CD4-positive, alpha-beta T cell (primary cell): ENCODE data around the gene CXorf58. TPM values are rescaled to one million over a fixed set of nuclear protein-coding genes. Genes with fewer than 3 reads are reported as not detected.

Experiments used
- ATAC-seq: fragments of 200-7000 bp; cut with Tn5 transposase; one replicate; pipeline ENCODE4 v1.10.0; 2022; ENCODE audit warnings: mild to moderate bottlenecking; ENCODE audit not compliant: poor library complexity
- CTCF ChIA-PET: fragments of 350-600 bp; sonication (Branson Sonifier 250); formaldehyde crosslinking; loops from one replicate; lab custom pipeline; 2021; ENCODE audit warnings: antibody characterized with exemption, inconsistent platforms; lab: Charles Lee
- POLR2A ChIA-PET: fragments of 350-600 bp; sonication (Branson Sonifier 250); formaldehyde crosslinking; loops from one replicate; lab custom pipeline; 2021; ENCODE audit warnings: antibody characterized with exemption, inconsistent platforms; lab: Charles Lee
- DNase-seq, 14 experiments: peaks; one replicate each; pipeline ENCODE4 v3.0.0-alpha.2; 2013 to 2020; ENCODE audit warnings: mixed read lengths in 2 of 14
- H3K27ac ChIP-seq, 2 donors: one replicate each; pipeline versions ENCODE4 v1.5.1 to v1.7.0; 2013; ENCODE audit warnings: low read length in 2 of 2, low read depth in 1 of 2, mild to moderate bottlenecking in 1 of 2
- H3K27me3 ChIP-seq, 2 experiments: 1 replicate in 1 of 2; 2 replicates in 1 of 2; pipeline versions ENCODE4 v1.6.1 to v1.7.0; 2013; ENCODE audit warnings: low read length in 2 of 2, control low read depth in 1 of 2, mild to moderate bottlenecking in 1 of 2, moderate library complexity in 1 of 2; ENCODE audit not compliant: insufficient read depth in 2 of 2, control insufficient read depth in 1 of 2
- H3K36me3 ChIP-seq: one replicate; pipeline ENCODE4 v1.6.1; 2013; ENCODE audit warnings: low read length, control low read depth; ENCODE audit not compliant: insufficient read depth
- H3K4me1 ChIP-seq: one replicate; pipeline ENCODE4 v1.6.1; 2013; ENCODE audit warnings: low read length, control low read depth; ENCODE audit not compliant: insufficient read depth
- H3K4me3 ChIP-seq: one replicate; pipeline ENCODE4 v1.5.1; 2013; ENCODE audit warnings: mild to moderate bottlenecking, low read length, moderate library complexity
- H3K9me3 ChIP-seq, 2 experiments: 1 replicate in 1 of 2; 2 replicates in 1 of 2; pipeline versions ENCODE4 v1.6.1 to v1.7.0; 2013; ENCODE audit warnings: low read length in 2 of 2, mild to moderate bottlenecking in 2 of 2, control low read depth in 1 of 2, moderate library complexity in 1 of 2; ENCODE audit not compliant: control insufficient read depth in 1 of 2, insufficient read depth in 1 of 2
- H3K27ac Mint-ChIP-seq: one replicate; pipeline ENCODE4 v1.8.0; 2020; ENCODE audit warnings: mixed read lengths
- H3K27me3 Mint-ChIP-seq: one replicate; pipeline ENCODE4 v1.8.0; 2021; ENCODE audit warnings: mixed read lengths
- H3K36me3 Mint-ChIP-seq: one replicate; pipeline ENCODE4 v1.8.0; 2021; ENCODE audit warnings: low read depth, mixed read lengths
- H3K4me1 Mint-ChIP-seq: one replicate; pipeline ENCODE4 v1.8.0; 2021; ENCODE audit warnings: low read depth, mixed read lengths
- H3K4me3 Mint-ChIP-seq: one replicate; pipeline ENCODE4 v1.8.0; 2020; ENCODE audit warnings: mild to moderate bottlenecking, mixed read lengths
- H3K9me3 Mint-ChIP-seq: one replicate; pipeline ENCODE4 v1.8.0; 2020; ENCODE audit warnings: mixed read lengths
- intact Hi-C, 2 experiments: fragments of 100-400 bp; cut with DNase I in 1 of 2; cut with micrococcal nuclease in 1 of 2; formaldehyde crosslinking; loops; one replicate each; pipeline versions ENCODE4 v1.15.1 to v1.9.0; 2023 to 2025; cut with DNase I, micrococcal nuclease
- total RNA-seq, 174 experiments: library from RNA in 2 of 174; stranded (reverse) in 2 of 174; gene quantifications; one replicate each; pipeline ENCODE4 v1.2.3 and lab custom pipeline; 2021 to 2026
- TF ChIP-seq, protein P1 (sequence below): fragments of 200-600 bp; IDR thresholded peaks from one replicate; pipeline ENCODE4 v1.8.0; 2022; ENCODE audit warnings: antibody characterized with exemption, mild to moderate bottlenecking

The CXorf58 gene
- total RNA-seq, 2 experiments from 2014 or later, result not detected

DNA sequence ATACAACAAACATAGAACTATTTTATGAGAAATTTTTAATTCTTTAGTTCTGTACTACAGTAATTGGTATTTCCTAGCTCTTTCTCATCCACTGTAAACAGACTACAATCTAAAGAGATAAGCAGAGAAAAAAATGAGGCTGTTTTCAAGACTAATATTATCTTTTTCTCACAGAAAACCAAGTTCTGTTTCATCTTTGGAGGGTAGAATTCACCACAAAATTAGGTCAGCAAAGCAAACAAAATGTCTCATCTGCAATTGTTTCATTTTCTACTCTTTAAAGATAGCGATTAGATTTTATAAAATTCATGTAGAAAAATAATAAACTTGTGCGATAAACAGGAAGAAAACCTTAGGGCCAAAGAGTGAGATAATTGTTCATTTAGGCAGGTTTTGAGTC is 10.8 kb upstream of the CXorf58 start:
- no peaks in the 10 kb centered on the region for H3K9me3 Mint-ChIP-seq
- Histone ChIP-seq H3K4me3 (no peak overlapping the region), H3K27ac (no peak overlapping the region), H3K27me3 (no peaks in the 10 kb centered on the region), H3K36me3 (no peaks in the 10 kb centered on the region), H3K4me1 (no peaks in the 10 kb centered on the region), H3K9me3 (no peaks in the 10 kb centered on the region)
- H3K4me3 Mint-ChIP-seq, result no peak overlapping the region
- H3K4me1 Mint-ChIP-seq, result no peaks in the 10 kb centered on the region
- H3K27ac Mint-ChIP-seq, result no peak overlapping the region
- H3K36me3 Mint-ChIP-seq, result no peaks in the 10 kb centered on the region
- intact Hi-C loops, result no loop called here
- DNase-seq, result no peak
- TF ChIP-seq, protein P1, sequence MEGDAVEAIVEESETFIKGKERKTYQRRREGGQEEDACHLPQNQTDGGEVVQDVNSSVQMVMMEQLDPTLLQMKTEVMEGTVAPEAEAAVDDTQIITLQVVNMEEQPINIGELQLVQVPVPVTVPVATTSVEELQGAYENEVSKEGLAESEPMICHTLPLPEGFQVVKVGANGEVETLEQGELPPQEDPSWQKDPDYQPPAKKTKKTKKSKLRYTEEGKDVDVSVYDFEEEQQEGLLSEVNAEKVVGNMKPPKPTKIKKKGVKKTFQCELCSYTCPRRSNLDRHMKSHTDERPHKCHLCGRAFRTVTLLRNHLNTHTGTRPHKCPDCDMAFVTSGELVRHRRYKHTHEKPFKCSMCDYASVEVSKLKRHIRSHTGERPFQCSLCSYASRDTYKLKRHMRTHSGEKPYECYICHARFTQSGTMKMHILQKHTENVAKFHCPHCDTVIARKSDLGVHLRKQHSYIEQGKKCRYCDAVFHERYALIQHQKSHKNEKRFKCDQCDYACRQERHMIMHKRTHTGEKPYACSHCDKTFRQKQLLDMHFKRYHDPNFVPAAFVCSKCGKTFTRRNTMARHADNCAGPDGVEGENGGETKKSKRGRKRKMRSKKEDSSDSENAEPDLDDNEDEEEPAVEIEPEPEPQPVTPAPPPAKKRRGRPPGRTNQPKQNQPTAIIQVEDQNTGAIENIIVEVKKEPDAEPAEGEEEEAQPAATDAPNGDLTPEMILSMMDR, result no peak
- ChIA-PET CTCF (interaction anchor here (1.4 kb wide), 1 partner anchor 113 kb away, joined by 3 read pairs; the partner anchor contains the start of gene SAT1), POLR2A (no interaction called here)
- H3K27me3 Mint-ChIP-seq, result no peaks in the 10 kb centered on the region
- no peak for ATAC-seq

DNA sequence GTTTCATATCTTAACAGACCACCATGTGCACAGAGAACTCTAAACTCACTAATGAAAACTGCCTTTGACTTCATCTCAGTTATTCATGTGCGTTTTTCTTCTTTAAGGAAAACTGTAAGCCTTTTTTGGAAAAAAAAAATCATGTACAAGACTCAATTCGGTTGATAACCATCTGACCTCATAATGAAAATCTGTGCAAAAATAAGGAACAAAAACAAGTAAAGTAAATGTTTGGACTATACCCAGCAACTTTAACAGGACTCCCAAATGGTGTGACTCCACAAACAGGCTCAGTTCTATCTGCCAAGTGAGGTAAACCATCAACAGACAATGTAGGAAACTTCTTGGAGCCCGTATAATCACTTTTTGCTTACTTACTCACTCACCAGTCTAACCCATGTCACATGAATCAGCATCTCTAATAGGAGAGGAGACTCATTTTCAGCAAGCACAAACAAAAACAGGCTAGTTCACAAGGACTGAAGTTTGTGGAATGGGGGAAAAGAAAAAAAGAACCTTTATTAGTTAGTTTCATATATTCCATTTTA is 9.3 kb upstream of the CXorf58 start:
- CTCF ChIA-PET, result no interaction called here

DNA sequence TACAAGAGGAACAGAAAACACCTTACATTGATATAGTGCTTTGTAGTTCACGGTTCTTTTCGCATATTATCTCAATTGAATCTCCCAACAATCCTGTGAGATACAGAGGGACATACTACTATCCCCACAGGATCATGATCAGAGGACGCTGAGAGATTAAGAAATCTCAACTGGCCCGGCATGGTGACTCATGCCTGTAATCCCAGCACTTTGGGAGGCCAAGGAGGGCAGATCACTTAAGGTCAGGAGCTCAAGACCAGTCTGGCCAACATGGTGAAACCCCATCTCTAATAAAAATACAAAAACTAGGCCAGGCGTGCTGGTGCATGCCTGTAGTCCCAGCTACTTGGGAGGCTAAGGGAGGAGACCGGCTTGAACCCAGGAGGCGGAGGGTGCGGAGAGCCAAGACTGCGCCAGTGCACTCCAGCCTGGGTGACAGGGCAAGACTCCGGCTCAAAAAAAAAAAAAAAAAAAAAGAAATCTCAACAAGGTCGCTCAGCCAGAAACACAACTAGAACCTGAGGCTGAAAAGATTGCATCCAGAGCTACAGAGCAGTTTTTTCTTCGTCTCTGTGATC is 7.5 kb upstream of the CXorf58 start:
- Histone ChIP-seq H3K36me3 (no peaks in the 10 kb centered on the region), H3K4me3 (no peak overlapping the region)
- CTCF ChIA-PET, result interaction anchor here (1.0 to 1.1 kb wide), 2 partner anchors 11 to 154 kb away, joined by 3 read pairs; partner anchors contain the start of gene EIF2S3

More for the DNA sequence above, 9.3 kb upstream of the CXorf58 start:
- H3K36me3 ChIP-seq, result no peaks in the 10 kb centered on the region
- no peaks in the 10 kb centered on the region for H3K4me1 ChIP-seq
- Mint-ChIP-seq H3K4me3 (no peak overlapping the region), H3K9me3 (no peaks in the 10 kb centered on the region), H3K4me1 (no peaks in the 10 kb centered on the region), H3K36me3 (no peaks in the 10 kb centered on the region), H3K27ac (no peak overlapping the region), H3K27me3 (no peaks in the 10 kb centered on the region)
- intact Hi-C loops, result no loop called here
- H3K9me3 ChIP-seq, result no peaks in the 10 kb centered on the region
- POLR2A ChIA-PET, result interaction anchor here (0.6 kb wide), 1 partner anchor 201 kb away, joined by 4 read pairs; no protein-coding TSS in a partner anchor
- no peak overlapping the region for H3K4me3 ChIP-seq
- H3K27ac ChIP-seq, result no peak overlapping the region
- ATAC-seq (no peak), DNase-seq (no peak)
- TF ChIP-seq, protein P1, result no peak
- no peaks in the 10 kb centered on the region for H3K27me3 ChIP-seq

More for the DNA sequence above, 7.5 kb upstream of the CXorf58 start:
- H3K4me3 Mint-ChIP-seq, result no peak overlapping the region
- ATAC-seq (no peak), DNase-seq (peak in 1 of 14 experiments; percentile 18)
- intact Hi-C loops, result loop anchor here (1.0 to 10.0 kb wide), 3 partner anchors 206 to 1763 kb away; no protein-coding TSS in a partner anchor
- Histone ChIP-seq H3K9me3 (no peaks in the 10 kb centered on the region), H3K27ac (no peak overlapping the region), H3K4me1 (no peaks in the 10 kb centered on the region), H3K27me3 (no peaks in the 10 kb centered on the region)
- H3K27ac Mint-ChIP-seq, result no peak overlapping the region
- H3K9me3 Mint-ChIP-seq, result no peaks in the 10 kb centered on the region
- H3K36me3 Mint-ChIP-seq, result no peaks in the 10 kb centered on the region
- no peaks in the 10 kb centered on the region for H3K27me3 Mint-ChIP-seq
- POLR2A ChIA-PET, result no interaction called here
- H3K4me1 Mint-ChIP-seq, result no peaks in the 10 kb centered on the region
- TF ChIP-seq, protein P1, result no peak
